Keratinocyte (primary cell): Measurements from ENCODE around the gene CHRDL1. TPM values are rescaled to one million over a fixed set of nuclear protein-coding genes. Genes with fewer than 3 reads are reported as not detected.

Source experiments
- DNase-seq: peaks from one replicate; pipeline ENCODE4 v3.0.0-alpha.2; 2011; ENCODE audit warnings: low read depth, missing footprints, low spot score
- FAIRE-seq: peaks from 2 replicates; lab custom pipeline; 2011; peaks lifted over from hg19 to GRCh38; lab: Jason Lieb, UNC
- H2AFZ ChIP-seq: 2 replicates; pipeline ENCODE4 v1.6.0; 2012; ENCODE audit warnings: low read length, control low read depth, inconsistent platforms; ENCODE audit not compliant: control insufficient read depth
- H3K27ac ChIP-seq: 2 replicates; pipeline ENCODE4 v1.5.1; 2011; ENCODE audit warnings: low read length; ENCODE audit not compliant: control insufficient read depth, insufficient read depth
- H3K27me3 ChIP-seq: 3 replicates; pipeline ENCODE4 v1.6.0; 2011; ENCODE audit warnings: low read length; ENCODE audit not compliant: control insufficient read depth, insufficient read depth; ENCODE audit errors: extremely low read depth
- H3K36me3 ChIP-seq, 2 experiments: 2 replicates in 1 of 2; 3 replicates in 1 of 2; pipeline ENCODE4 v1.5.1; 2011; ENCODE audit warnings: low read length in 2 of 2, mild to moderate bottlenecking in 1 of 2; ENCODE audit not compliant: control insufficient read depth in 2 of 2, insufficient read depth in 2 of 2; ENCODE audit errors: extremely low read depth in 1 of 2
- H3K4me1 ChIP-seq: 3 replicates; pipeline ENCODE4 v1.5.1; 2011; ENCODE audit warnings: low read length; ENCODE audit not compliant: control insufficient read depth, insufficient read depth; ENCODE audit errors: extremely low read depth
- H3K4me2 ChIP-seq: 3 replicates; pipeline ENCODE4 v1.6.0; 2011; ENCODE audit warnings: low read depth, low read length; ENCODE audit not compliant: control insufficient read depth, insufficient read depth; ENCODE audit errors: extremely low read depth
- H3K4me3 ChIP-seq, 3 experiments: fragments of 200-600 bp in 1 of 3; sonication (generic) in 1 of 3; 2 replicates in 2 of 3; 3 replicates in 1 of 3; pipeline ENCODE4 v1.5.1; 2011 to 2016; ENCODE audit warnings: low read length in 3 of 3, mild to moderate bottlenecking in 3 of 3, control low read depth in 2 of 3, inconsistent platforms in 1 of 3, low read depth in 1 of 3, mixed read lengths in 1 of 3, mixed run types in 1 of 3, moderate library complexity in 1 of 3; ENCODE audit not compliant: control insufficient read depth in 2 of 3, insufficient read depth in 2 of 3; ENCODE audit errors: extremely low read depth in 1 of 3
- H3K79me2 ChIP-seq: 2 replicates; pipeline ENCODE4 v1.6.0; 2012; ENCODE audit warnings: low read length; ENCODE audit not compliant: control insufficient read depth, insufficient read depth
- H3K9ac ChIP-seq: 3 replicates; pipeline ENCODE4 v1.6.0; 2011; ENCODE audit warnings: low read length; ENCODE audit not compliant: control insufficient read depth, insufficient read depth; ENCODE audit errors: extremely low read depth
- H3K9me1 ChIP-seq: 3 replicates; pipeline ENCODE4 v1.6.0; 2011; ENCODE audit warnings: low read length; ENCODE audit not compliant: control insufficient read depth, insufficient read depth; ENCODE audit errors: extremely low read depth
- H3K9me3 ChIP-seq: 2 replicates; pipeline ENCODE4 v1.5.1; 2012; ENCODE audit warnings: low read depth, low read length; ENCODE audit not compliant: control insufficient read depth
- H4K20me1 ChIP-seq: 3 replicates; pipeline ENCODE4 v1.6.0; 2011; ENCODE audit warnings: low read length; ENCODE audit not compliant: control insufficient read depth, insufficient read depth; ENCODE audit errors: extremely low read depth
- EZH2 ChIP-seq: IDR thresholded peaks from one replicate; pipeline ENCODE4 v1.6.1; 2012; ENCODE audit warnings: inconsistent platforms, mild to moderate bottlenecking, low read length, moderate library complexity
- dilution Hi-C: fragments of 300-500 bp; cut with MboI; formaldehyde crosslinking; loops from one replicate; pipeline ENCODE4 v1.7.0; 2020; ENCODE audit warnings: low sequenced_read_pairs; ENCODE audit not compliant: extremely low pct_ligation_motif_present
- polyA plus RNA-seq, 5 experiments: library from polyadenylated mRNA; depleted of rRNA in 3 of 5; stranded (reverse) in 3 of 5; stranded (forward) in 1 of 5; unstranded in 1 of 5; fragments of >200 nt; gene quantifications; 1 replicate in 1 of 5; 2 replicates in 3 of 5; 3 replicates in 1 of 5; pipeline versions ENCODE4 v1.2.1 to v1.2.3, GENCODE V29; 2011 to 2012; ENCODE audit warnings: missing spikeins in 2 of 5, low read depth in 1 of 5, low replicate concordance in 1 of 5
- TF ChIP-seq, protein P1 (sequence below), 3 experiments: IDR thresholded peaks in 1 of 3; conservative IDR thresholded peaks in 1 of 3; optimal IDR thresholded peaks in 1 of 3; 2 replicates in 2 of 3; 3 replicates in 1 of 3; pipeline versions ENCODE3 to v1.5.1; 2011; ENCODE audit warnings: low read length in 3 of 3, mild to moderate bottlenecking in 3 of 3, moderate library complexity in 2 of 3, control low read depth in 1 of 3, inconsistent platforms in 1 of 3; ENCODE audit not compliant: insufficient read depth in 2 of 3; ENCODE audit errors: extremely low read depth in 1 of 3

CHRDL1 gene
- polyA plus RNA-seq, 1 donor (not counting 4 experiments of a cell fraction or from before 2014, with no cell fraction given): not detected

DNA sequence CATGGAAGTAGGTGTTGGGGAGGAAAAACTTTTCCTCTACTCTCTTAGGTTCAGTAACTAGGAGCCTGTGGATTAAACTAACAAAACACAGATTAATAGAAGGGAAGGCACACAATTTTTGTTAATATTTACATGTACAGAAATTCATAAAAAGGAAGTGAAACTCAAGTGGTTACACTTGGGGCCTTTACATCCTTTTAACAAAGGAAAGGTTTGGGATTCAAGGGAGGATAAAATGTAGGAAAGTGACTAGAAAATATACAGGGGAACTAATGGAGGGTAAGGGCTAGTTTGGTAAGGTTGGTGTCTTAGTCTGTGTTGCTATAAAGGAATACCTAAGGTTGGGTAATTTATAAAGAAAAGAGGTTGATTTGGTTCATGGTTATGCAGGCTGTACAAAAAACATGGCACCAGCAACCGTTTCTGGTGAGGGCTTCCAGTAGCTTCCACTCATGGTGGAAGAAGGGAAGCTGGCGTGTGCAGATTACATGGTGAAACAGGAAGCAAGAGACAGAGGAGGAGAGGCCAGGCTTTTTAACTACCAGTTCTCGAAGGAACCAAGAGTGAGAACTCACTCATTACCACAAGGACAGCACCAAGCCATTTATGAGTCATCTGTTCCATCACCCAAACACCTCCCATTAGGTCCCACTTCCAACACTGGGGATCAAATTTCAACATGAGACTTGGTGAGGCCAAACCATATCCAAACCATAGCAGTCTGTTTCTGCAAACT, 124.4 kb downstream of the CHRDL1 start:
- H3K27me3 ChIP-seq: peaks cover 4% of the 10 kb centered on the region
- DNase-seq (no peak), FAIRE-seq (no peak)
- TF ChIP-seq, protein P1, sequence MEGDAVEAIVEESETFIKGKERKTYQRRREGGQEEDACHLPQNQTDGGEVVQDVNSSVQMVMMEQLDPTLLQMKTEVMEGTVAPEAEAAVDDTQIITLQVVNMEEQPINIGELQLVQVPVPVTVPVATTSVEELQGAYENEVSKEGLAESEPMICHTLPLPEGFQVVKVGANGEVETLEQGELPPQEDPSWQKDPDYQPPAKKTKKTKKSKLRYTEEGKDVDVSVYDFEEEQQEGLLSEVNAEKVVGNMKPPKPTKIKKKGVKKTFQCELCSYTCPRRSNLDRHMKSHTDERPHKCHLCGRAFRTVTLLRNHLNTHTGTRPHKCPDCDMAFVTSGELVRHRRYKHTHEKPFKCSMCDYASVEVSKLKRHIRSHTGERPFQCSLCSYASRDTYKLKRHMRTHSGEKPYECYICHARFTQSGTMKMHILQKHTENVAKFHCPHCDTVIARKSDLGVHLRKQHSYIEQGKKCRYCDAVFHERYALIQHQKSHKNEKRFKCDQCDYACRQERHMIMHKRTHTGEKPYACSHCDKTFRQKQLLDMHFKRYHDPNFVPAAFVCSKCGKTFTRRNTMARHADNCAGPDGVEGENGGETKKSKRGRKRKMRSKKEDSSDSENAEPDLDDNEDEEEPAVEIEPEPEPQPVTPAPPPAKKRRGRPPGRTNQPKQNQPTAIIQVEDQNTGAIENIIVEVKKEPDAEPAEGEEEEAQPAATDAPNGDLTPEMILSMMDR (optimal IDR thresholded peaks at IDR 0.05 in 1 of 3, IDR thresholded peaks at IDR 0.05 in 1 of 3, conservative IDR thresholded peaks at IDR 0.05 in 1 of 3; ENCODE audit: extremely low read depth in 1 of 3, insufficient read depth in 2 of 3, low read length in 3 of 3): no peak
- TF ChIP-seq EZH2: no peak
- dilution Hi-C loops: no loop called here
- no peak overlapping the region for H3K4me3 ChIP-seq
- no peaks in the 10 kb centered on the region for H3K79me2 ChIP-seq
- no peak overlapping the region for H3K27ac ChIP-seq
- H3K9ac ChIP-seq: no peak overlapping the region
- H3K4me2 ChIP-seq: no peak overlapping the region
- no peaks in the 10 kb centered on the region for H3K9me1 ChIP-seq
- no peaks in the 10 kb centered on the region for H3K4me1 ChIP-seq
- H3K36me3 ChIP-seq: no peaks in the 10 kb centered on the region
- no peaks in the 10 kb centered on the region for H3K9me3 ChIP-seq
- H4K20me1 ChIP-seq: no peaks in the 10 kb centered on the region
- H2AFZ ChIP-seq: no peak overlapping the region

- no peak overlapping the region for H3K9ac ChIP-seq
- DNase-seq: no peak
- dilution Hi-C loops: no loop called here
- H3K9me1 ChIP-seq: no peaks in the 10 kb centered on the region
- H3K9me3 ChIP-seq: no peaks in the 10 kb centered on the region
- H3K27me3 ChIP-seq: peaks cover 7% of the 10 kb centered on the region
- H3K36me3 ChIP-seq: no peaks in the 10 kb centered on the region
- no peak overlapping the region for H3K4me2 ChIP-seq
- no peak overlapping the region for H3K27ac ChIP-seq
- H3K4me3 ChIP-seq: no peak overlapping the region
- no peaks in the 10 kb centered on the region for H4K20me1 ChIP-seq
- TF ChIP-seq, protein P1 (optimal IDR thresholded peaks at IDR 0.05 in 1 of 3, IDR thresholded peaks at IDR 0.05 in 1 of 3, conservative IDR thresholded peaks at IDR 0.05 in 1 of 3; ENCODE audit: extremely low read depth in 1 of 3, insufficient read depth in 2 of 3, low read length in 3 of 3): no peak
- no peak for TF ChIP-seq EZH2
- H3K4me1 ChIP-seq: no peaks in the 10 kb centered on the region
- no peaks in the 10 kb centered on the region for H3K79me2 ChIP-seq
- FAIRE-seq: no peak
- H2AFZ ChIP-seq: no peak overlapping the region
Observed at GRCh38 chrX:110669572-110669971, 126.0 kb downstream of the CHRDL1 start.
